Liver (tissue), 9 donors: Measurements from ENCODE around the gene GPR26. TPM values are rescaled to one million over a fixed set of nuclear protein-coding genes. Genes with fewer than 3 reads are reported as not detected.

Experiments used
- DNase-seq: peaks from one replicate; pipeline ENCODE4 v3.0.0-alpha.2; 2017; ENCODE audit warnings: low spot score
- H3K27ac ChIP-seq, 2 donors: one replicate each; pipeline ENCODE4 v1.7.0; 2013; ENCODE audit warnings: inconsistent platforms in 2 of 2, low read length in 2 of 2, control low read depth in 1 of 2, low read depth in 1 of 2, mild to moderate bottlenecking in 1 of 2
- H3K27me3 ChIP-seq, 4 donors: one replicate each; pipeline versions ENCODE4 v1.6.1 to v1.7.0; 2013; ENCODE audit warnings: low read length in 3 of 4, inconsistent platforms in 1 of 4, mild to moderate bottlenecking in 1 of 4, moderate library complexity in 1 of 4; ENCODE audit not compliant: control insufficient read depth in 4 of 4, insufficient read depth in 4 of 4
- H3K36me3 ChIP-seq, 4 donors: one replicate each; pipeline versions ENCODE4 v1.6.1 to v1.7.0; 2013; ENCODE audit warnings: low read length in 3 of 4, mild to moderate bottlenecking in 3 of 4, low read depth in 1 of 4, moderate library complexity in 1 of 4; ENCODE audit not compliant: control insufficient read depth in 4 of 4, insufficient read depth in 3 of 4
- H3K4me1 ChIP-seq, 4 donors: one replicate each; pipeline versions ENCODE4 v1.6.1 to v1.7.0; 2013; ENCODE audit warnings: low read length in 3 of 4, mild to moderate bottlenecking in 3 of 4, moderate library complexity in 1 of 4; ENCODE audit not compliant: control insufficient read depth in 4 of 4, insufficient read depth in 4 of 4
- H3K4me3 ChIP-seq, 3 donors: one replicate each; pipeline versions ENCODE4 v1.6.1 to v1.7.0; 2013; ENCODE audit warnings: low read length in 3 of 3, control low read depth in 1 of 3, low read depth in 1 of 3, mild to moderate bottlenecking in 1 of 3
- H3K9ac ChIP-seq, 2 donors: one replicate each; pipeline ENCODE4 v1.7.0; 2013; ENCODE audit warnings: low read length in 2 of 2, mild to moderate bottlenecking in 2 of 2, moderate library complexity in 2 of 2, control low read depth in 1 of 2, low read depth in 1 of 2
- H3K9me3 ChIP-seq, 4 donors: one replicate each; pipeline versions ENCODE4 v1.6.1 to v1.7.0; 2013; ENCODE audit warnings: low read length in 3 of 4; ENCODE audit not compliant: control insufficient read depth in 4 of 4
- EGR1 ChIP-seq, 2 donors: IDR thresholded peaks; 2 replicates each; pipeline ENCODE4 v1.6.1; 2016 to 2018; ENCODE audit warnings: antibody characterized with exemption in 2 of 2, low read depth in 2 of 2
- FOXA1 ChIP-seq: IDR thresholded peaks from 2 replicates; pipeline ENCODE4 v1.6.1; 2016; ENCODE audit warnings: antibody characterized with exemption
- FOXA2 ChIP-seq: IDR thresholded peaks from 2 replicates; pipeline ENCODE4 v1.6.1; 2016; ENCODE audit warnings: antibody characterized with exemption
- GABPA ChIP-seq, 2 donors: IDR thresholded peaks in 1 of 2; conservative IDR thresholded peaks in 1 of 2; 2 replicates each; pipeline ENCODE4 v1.6.1; 2016; ENCODE audit warnings: antibody characterized with exemption in 2 of 2, mild to moderate bottlenecking in 1 of 2, moderate library complexity in 1 of 2
- HNF4A ChIP-seq, 2 donors: conservative IDR thresholded peaks; 2 replicates each; pipeline ENCODE4 v1.6.1; 2016; ENCODE audit warnings: antibody characterized with exemption in 2 of 2, mild to moderate bottlenecking in 2 of 2
- HNF4G ChIP-seq: IDR thresholded peaks from 2 replicates; pipeline ENCODE4 v1.6.1; 2016; ENCODE audit warnings: antibody characterized with exemption
- JUND ChIP-seq, 2 donors: IDR thresholded peaks; 2 replicates each; pipeline ENCODE4 v1.6.1; 2016; ENCODE audit warnings: antibody characterized with exemption in 2 of 2
- NR2F2 ChIP-seq: IDR thresholded peaks from 2 replicates; pipeline ENCODE4 v1.6.1; 2016; ENCODE audit warnings: antibody characterized with exemption
- RAD21 ChIP-seq, 2 donors: IDR thresholded peaks; 2 replicates each; pipeline ENCODE4 v1.6.1; 2016; ENCODE audit warnings: antibody characterized with exemption in 2 of 2, mild to moderate bottlenecking in 2 of 2
- RXRA ChIP-seq, 2 donors: IDR thresholded peaks; 2 replicates each; pipeline ENCODE4 v1.6.1; 2017 to 2018; ENCODE audit warnings: antibody characterized with exemption in 2 of 2, mild to moderate bottlenecking in 1 of 2
- SP1 ChIP-seq: IDR thresholded peaks from 2 replicates; pipeline ENCODE4 v1.6.1; 2018; ENCODE audit warnings: antibody characterized with exemption, mild to moderate bottlenecking
- TAF1 ChIP-seq: conservative IDR thresholded peaks from 2 replicates; pipeline ENCODE4 v1.6.1; 2016; ENCODE audit warnings: antibody characterized with exemption, mild to moderate bottlenecking
- YY1 ChIP-seq: IDR thresholded peaks from 2 replicates; pipeline ENCODE4 v1.6.1; 2016; ENCODE audit warnings: antibody characterized with exemption, mild to moderate bottlenecking
- WGBS: extraction: QIAGEN DNeasy Blood & Tissue Kit; methylation state at CpG from one replicate; pipeline ENCODE4 v1.1.7; 2013; 5-methylcytosine and 5-hydroxymethylcytosine counted together
- polyA plus RNA-seq, 2 donors: library from polyadenylated mRNA; stranded (reverse) in 1 of 2; unstranded in 1 of 2; fragments of 200-250 nt in 1 of 2; fragments of >200 nt in 1 of 2; fragmentation: Nextera tagmentation in 1 of 2; extraction: Ambion mirVana in 1 of 2; gene quantifications; one replicate each; pipeline versions ENCODE4 v1.2.1 to v1.2.3, GENCODE V29; 2013 to 2015
- total RNA-seq, 2 donors: library from RNA; depleted of rRNA; stranded (reverse); fragments of >200 nt; gene quantifications; one replicate each; pipeline ENCODE4 v1.2.3, GENCODE V29; 2014
- TF ChIP-seq, protein P1 (sequence below): IDR thresholded peaks from 2 replicates; pipeline ENCODE4 v1.6.1; 2016; ENCODE audit warnings: antibody characterized with exemption
- TF ChIP-seq, protein P2 (sequence below): IDR thresholded peaks from 2 replicates; pipeline ENCODE4 v1.6.1; 2016; ENCODE audit warnings: antibody characterized with exemption, mild to moderate bottlenecking
- TF ChIP-seq, protein P3 (sequence below): IDR thresholded peaks from 2 replicates; pipeline ENCODE4 v1.6.1; 2016; ENCODE audit warnings: antibody characterized with exemption
- TF ChIP-seq, protein P4 (sequence below): IDR thresholded peaks from 2 replicates; pipeline ENCODE4 v1.6.1; 2016; ENCODE audit warnings: antibody characterized with exemption
- TF ChIP-seq, protein P5 (sequence below): fragments of 150-350 bp; IDR thresholded peaks from 2 replicates; pipeline ENCODE4 v1.5.1; 2017; ENCODE audit warnings: improper control_type of control experiment, low read depth, low read length; ENCODE audit not compliant: missing input control
- donor health status: healthy.
- donor health status: healthy.
- donor health status: healthy.
- donor health status: healthy.
- donor health status: healthy.

GPR26 gene
- total and polyA plus RNA-seq, 4 donors = not detected

DNA sequence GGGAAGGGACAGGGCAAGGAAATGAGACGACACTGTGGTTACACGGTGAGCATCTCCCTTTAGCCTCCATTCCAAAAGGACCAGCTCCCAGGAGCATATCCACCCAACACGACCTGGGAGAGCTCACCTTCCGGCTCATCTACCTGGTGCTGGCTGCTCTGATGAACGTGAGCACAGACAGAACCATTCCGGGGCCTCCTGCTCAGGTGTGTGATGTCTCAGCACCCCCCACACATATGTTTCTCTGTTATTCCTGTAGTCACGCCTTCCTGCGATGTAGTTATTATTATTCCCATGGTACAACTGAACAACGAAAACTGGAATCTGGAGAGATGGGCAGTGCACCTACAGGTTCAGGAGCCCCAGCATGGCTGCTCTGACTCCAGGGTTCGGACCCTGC lies 20.5 kb upstream of the GPR26 start:
- Histone ChIP-seq H3K9ac (no peak overlapping the region), H3K4me3 (no peak overlapping the region), H3K27ac (no peak overlapping the region), H3K9me3 (no peaks in the 10 kb centered on the region), H3K36me3 (no peaks in the 10 kb centered on the region), H3K27me3 (peaks cover 0 to 10% (median 1%) of the 10 kb centered on the region in 4 donors), H3K4me1 (no peaks in the 10 kb centered on the region)
- TF ChIP-seq JUND (IDR thresholded peaks at IDR 0.05) (no peak), HNF4A (conservative IDR thresholded peaks at IDR 0.05) (no peak), GABPA (IDR thresholded peaks at IDR 0.05 in 1 of 2, conservative IDR thresholded peaks at IDR 0.05 in 1 of 2) (no peak), HNF4G (no peak), RAD21 (IDR thresholded peaks at IDR 0.05) (no peak), YY1 (no peak), SP1 (no peak), NR2F2 (no peak), FOXA1 (no peak), EGR1 (IDR thresholded peaks at IDR 0.05; ENCODE audit: low read depth in 2 of 2) (no peak), RXRA (IDR thresholded peaks at IDR 0.05) (no peak), FOXA2 (no peak), TAF1 (no peak)
- TF ChIP-seq, protein P1, sequence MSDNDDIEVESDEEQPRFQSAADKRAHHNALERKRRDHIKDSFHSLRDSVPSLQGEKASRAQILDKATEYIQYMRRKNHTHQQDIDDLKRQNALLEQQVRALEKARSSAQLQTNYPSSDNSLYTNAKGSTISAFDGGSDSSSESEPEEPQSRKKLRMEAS = no peak
- TF ChIP-seq, protein P2, sequence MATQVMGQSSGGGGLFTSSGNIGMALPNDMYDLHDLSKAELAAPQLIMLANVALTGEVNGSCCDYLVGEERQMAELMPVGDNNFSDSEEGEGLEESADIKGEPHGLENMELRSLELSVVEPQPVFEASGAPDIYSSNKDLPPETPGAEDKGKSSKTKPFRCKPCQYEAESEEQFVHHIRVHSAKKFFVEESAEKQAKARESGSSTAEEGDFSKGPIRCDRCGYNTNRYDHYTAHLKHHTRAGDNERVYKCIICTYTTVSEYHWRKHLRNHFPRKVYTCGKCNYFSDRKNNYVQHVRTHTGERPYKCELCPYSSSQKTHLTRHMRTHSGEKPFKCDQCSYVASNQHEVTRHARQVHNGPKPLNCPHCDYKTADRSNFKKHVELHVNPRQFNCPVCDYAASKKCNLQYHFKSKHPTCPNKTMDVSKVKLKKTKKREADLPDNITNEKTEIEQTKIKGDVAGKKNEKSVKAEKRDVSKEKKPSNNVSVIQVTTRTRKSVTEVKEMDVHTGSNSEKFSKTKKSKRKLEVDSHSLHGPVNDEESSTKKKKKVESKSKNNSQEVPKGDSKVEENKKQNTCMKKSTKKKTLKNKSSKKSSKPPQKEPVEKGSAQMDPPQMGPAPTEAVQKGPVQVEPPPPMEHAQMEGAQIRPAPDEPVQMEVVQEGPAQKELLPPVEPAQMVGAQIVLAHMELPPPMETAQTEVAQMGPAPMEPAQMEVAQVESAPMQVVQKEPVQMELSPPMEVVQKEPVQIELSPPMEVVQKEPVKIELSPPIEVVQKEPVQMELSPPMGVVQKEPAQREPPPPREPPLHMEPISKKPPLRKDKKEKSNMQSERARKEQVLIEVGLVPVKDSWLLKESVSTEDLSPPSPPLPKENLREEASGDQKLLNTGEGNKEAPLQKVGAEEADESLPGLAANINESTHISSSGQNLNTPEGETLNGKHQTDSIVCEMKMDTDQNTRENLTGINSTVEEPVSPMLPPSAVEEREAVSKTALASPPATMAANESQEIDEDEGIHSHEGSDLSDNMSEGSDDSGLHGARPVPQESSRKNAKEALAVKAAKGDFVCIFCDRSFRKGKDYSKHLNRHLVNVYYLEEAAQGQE = no peak
- TF ChIP-seq, protein P3, sequence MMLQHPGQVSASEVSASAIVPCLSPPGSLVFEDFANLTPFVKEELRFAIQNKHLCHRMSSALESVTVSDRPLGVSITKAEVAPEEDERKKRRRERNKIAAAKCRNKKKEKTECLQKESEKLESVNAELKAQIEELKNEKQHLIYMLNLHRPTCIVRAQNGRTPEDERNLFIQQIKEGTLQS = no peak
- TF ChIP-seq, protein P4, sequence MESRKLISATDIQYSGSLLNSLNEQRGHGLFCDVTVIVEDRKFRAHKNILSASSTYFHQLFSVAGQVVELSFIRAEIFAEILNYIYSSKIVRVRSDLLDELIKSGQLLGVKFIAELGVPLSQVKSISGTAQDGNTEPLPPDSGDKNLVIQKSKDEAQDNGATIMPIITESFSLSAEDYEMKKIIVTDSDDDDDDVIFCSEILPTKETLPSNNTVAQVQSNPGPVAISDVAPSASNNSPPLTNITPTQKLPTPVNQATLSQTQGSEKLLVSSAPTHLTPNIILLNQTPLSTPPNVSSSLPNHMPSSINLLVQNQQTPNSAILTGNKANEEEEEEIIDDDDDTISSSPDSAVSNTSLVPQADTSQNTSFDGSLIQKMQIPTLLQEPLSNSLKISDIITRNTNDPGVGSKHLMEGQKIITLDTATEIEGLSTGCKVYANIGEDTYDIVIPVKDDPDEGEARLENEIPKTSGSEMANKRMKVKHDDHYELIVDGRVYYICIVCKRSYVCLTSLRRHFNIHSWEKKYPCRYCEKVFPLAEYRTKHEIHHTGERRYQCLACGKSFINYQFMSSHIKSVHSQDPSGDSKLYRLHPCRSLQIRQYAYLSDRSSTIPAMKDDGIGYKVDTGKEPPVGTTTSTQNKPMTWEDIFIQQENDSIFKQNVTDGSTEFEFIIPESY = no peak
- TF ChIP-seq, protein P5, sequence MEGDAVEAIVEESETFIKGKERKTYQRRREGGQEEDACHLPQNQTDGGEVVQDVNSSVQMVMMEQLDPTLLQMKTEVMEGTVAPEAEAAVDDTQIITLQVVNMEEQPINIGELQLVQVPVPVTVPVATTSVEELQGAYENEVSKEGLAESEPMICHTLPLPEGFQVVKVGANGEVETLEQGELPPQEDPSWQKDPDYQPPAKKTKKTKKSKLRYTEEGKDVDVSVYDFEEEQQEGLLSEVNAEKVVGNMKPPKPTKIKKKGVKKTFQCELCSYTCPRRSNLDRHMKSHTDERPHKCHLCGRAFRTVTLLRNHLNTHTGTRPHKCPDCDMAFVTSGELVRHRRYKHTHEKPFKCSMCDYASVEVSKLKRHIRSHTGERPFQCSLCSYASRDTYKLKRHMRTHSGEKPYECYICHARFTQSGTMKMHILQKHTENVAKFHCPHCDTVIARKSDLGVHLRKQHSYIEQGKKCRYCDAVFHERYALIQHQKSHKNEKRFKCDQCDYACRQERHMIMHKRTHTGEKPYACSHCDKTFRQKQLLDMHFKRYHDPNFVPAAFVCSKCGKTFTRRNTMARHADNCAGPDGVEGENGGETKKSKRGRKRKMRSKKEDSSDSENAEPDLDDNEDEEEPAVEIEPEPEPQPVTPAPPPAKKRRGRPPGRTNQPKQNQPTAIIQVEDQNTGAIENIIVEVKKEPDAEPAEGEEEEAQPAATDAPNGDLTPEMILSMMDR = no peak
- WGBS = 74% methylated on average over 10 of the region's 10 CpGs
- no peak for DNase-seq
